ENCODE results near the gene ABCA1.
"Not testable (repeated sequence)": the region's sequence is repeated elsewhere in the genome, so short reads cannot be mapped to it uniquely, and the experiment has no call there.

The ABCA1 gene

GRCh38 chr9:104950838-104951237 is 22.9 kb upstream of the ABCA1 start:
- DNase-seq (ENCODE audit: low spot score) = no peak

DNA sequence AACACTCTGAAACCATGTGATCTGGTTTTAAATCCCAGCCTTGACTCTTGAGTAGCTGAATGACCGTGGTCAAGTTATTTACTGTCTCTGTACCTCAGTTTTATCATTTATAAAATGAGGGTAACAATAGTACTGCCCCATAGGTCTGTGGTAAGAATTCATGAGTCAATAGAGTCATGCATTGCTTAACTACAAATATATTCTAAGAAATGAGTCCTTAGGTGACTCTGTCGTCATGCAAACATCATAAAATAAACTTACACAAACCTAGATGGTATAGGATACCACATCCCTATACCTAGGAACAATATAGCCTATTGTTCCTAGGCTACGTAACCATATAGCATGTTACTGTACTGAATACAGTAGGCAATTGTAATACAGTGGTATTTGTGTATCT is 20.3 kb upstream of the ABCA1 start:
- DNase-seq (ENCODE audit: low spot score) = no peak

DNA sequence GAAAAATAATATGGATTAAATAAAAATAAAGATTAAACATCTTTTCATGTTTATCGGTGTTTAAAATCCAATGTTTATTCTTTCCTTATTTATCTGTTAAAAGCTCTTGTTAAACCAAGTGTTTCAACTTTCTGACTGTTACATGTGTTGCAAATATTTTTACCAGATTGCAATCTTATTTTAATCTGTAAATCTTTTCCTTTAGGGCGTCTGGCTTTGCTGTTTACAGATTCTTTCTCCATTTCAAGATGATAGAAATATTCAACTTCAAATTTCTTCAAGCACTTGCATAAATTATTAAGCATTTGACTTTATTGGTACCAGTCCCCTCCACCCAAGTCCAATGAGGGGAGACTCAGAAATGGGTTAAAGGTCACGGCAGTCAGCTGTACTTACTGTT is 16.9 kb upstream of the ABCA1 start:
- DNase-seq (ENCODE audit: low spot score) = no peak

- no peak for DNase-seq (ENCODE audit: low spot score)
Measured at GRCh38 chr9:104944356-104944755, 16.4 kb upstream of the ABCA1 start.

- peak; percentile 15 for DNase-seq (ENCODE audit: low spot score)
Measured at GRCh38 chr9:104941597-104941996, 13.6 kb upstream of the ABCA1 start.

DNA sequence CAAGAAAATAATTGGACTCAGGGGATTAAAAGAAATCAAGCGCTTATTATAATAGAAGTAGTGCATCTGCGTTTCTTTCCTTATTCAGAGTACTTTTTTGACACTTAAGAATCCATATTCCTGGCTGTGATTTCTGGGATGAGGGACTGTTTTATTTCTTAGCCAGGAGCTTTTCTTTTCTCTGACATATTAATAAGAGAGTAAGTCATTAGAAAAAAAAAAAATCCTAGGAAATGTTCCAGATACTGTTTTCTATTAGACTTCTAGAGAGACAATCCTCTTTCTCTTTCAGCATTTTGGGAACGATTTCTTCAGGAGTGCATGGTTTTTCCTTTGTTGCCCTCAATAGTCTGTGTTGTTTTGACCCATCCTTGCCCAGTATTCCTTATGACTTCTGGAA is 8.3 kb upstream of the ABCA1 start:
- no peak for DNase-seq (ENCODE audit: low spot score)

DNA sequence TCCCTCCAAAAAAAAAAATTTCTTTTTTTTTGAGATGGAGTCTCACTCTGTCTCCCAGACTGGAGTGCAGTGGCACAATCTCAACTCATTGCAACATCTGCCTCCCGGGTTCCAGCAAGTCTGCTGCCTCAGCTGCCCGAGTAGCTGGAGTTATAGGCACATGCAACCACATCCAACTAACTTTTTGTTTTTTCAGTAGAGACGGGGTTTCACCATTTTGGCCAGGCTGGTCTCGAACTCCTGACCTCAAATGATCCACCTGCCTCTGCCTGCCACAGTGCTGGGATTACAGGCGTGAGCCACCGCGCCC is 7.5 kb upstream of the ABCA1 start:
- not testable (repeated sequence) for DNase-seq (ENCODE audit: low spot score)

DNA sequence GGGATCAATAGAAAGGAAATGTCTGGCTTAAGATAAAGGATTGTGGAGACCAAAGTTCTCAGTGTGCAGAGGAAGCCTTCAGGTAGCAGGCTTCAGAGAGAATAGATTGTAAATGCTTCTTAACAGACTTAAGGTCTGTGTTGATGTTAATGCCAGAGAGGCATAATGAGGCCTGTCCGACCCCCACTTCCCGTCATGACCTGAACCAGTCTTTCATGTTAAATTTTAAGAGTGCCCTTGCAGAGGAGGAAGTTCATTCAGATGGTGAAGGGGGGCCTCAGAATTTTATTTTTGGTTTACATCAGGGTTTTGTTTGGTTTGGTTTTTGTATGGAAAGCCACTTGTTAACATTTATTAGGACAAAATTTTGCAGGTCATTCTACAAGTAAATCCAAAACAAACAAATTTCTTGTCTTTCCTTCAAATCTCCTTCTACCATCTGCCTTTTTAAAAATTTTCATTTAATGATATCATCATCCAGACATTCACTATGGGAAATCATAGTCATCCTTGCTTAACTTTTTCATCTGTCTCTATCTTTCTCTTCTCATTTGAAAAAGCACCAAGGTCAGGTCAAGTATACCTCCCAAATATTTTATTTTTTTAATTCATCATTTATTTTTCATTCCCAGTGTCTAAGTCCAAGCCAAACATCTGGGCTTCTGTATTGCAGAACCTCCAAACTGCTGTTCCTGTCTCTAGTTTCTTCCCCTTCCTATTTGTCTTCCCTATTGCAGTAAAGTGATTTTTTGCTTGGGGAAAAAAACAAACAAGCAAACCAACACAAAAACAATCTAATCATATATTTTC is 6.9 kb upstream of the ABCA1 start:
- no peak for DNase-seq (ENCODE audit: low spot score)

- not testable (repeated sequence) for DNase-seq (ENCODE audit: low spot score)
Measured at GRCh38 chr9:104933091-104933490, 5.1 kb upstream of the ABCA1 start.

DNA sequence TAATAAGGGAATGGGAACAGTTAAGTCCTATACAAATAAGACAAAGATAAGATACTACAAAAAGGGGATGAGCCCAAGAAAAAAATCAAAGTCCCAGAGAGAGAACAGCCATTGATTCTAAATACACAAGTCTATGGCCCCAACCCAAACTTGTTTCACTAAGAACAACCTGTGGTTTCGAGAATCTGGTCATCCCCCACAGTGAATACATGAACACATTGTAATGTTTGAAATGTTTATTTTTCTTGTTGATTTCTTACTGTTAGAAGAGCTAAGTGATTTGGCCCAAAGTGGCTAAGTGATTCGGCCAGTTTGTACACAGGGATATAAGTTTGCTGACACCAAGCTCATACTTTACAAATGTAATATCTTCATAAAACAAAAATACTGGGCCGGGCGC is 3.3 kb upstream of the ABCA1 start:
- no peak for DNase-seq (ENCODE audit: low spot score)

- no peak for DNase-seq (ENCODE audit: low spot score)
Measured at GRCh38 chr9:104927216-104927911, 591 bp downstream of the ABCA1 start.

GRCh38 chr9:104923740-104924139 is 4.2 kb downstream of the ABCA1 start:
- DNase-seq (ENCODE audit: low spot score) = no peak

DNA sequence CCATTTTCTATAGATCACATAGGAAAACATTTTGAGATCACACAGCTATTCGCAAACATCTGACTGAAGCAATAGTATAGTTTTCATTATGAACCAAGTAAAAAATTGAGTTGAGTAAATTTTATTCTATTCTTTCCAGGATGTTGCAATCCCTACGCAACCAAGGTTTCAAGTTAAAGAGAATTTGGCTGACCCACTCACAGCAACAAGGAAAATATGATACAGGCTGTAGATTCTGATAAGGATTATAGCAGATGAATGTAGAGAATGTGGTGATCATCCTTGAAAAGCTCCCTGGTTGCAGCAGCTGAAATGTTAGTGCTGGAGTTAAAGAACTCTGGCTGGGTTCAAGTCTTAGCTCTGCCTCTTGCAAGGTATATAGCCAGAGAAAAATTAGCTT is 4.7 kb downstream of the ABCA1 start:
- DNase-seq (ENCODE audit: low spot score) = no peak

DNA sequence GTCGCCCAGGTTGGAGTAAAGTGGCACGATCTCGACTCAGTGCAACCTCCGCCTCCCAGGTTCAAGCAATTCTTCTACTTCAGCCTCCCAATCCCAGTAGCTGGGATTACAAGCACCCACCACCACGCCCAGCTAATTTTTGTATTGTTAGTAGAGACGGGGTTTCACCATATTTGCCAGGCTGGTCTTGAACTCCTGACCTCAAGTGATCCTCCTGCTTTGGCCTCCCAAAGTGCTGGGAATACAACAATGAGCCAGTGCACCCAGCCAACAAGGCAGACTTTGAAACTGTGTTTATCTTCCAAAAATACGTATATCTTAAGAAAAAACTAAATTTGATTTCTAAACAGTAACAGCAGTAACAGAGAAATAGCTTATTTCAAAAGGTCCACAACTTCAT is 5.2 kb downstream of the ABCA1 start:
- not testable (repeated sequence) for DNase-seq (ENCODE audit: low spot score)

DNA sequence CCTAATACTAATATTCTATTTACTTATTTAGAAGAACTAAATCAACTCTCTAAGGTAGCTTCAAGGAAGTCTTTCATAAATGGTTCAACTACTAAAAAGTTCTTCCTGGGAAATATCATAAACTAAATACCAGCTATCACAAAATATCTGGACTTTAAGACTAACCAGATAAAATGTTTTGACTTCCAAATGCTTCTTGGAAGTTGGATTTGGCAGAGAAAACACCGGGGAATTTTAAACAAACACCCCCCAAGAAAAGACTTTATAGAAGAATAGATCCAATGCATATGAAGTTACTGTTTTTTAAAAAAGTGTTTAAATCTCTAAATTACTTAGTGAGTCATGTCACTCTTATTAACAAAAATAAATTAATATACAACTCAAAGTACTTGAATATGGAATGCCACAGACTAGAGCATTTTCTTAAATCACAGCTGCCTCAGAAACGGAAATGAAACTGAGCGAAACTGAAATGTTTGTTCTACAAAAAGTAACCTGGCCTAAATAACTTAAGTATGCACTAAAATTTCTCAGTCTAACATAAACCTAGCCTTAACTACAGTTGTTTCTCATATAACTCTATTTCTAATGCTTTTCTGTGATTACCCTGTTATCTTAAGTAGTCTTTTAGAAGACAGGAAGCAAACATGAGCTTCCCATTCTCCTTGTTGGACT is 6.8 kb downstream of the ABCA1 start:
- DNase-seq (ENCODE audit: low spot score) = no peak

DNA sequence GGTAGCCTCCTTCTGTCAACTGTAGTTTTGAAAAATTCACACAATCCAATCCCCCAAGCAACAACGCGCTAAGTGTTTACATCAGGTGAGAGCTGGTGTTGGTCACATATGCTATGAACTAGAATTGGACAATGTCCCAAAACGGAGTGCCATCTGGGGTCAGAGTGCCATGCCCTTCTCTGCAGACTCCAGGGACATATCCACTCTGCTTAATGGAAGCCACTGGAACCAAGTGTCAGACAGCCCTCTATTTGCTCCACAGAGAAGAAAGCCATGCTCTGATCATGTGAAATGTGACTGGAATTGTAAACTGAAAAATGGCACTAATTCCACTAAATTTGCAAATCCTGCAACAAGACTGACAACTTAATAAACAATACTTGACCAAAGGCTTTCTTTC is 12.2 kb downstream of the ABCA1 start:
- DNase-seq (ENCODE audit: low spot score) = no peak

DNA sequence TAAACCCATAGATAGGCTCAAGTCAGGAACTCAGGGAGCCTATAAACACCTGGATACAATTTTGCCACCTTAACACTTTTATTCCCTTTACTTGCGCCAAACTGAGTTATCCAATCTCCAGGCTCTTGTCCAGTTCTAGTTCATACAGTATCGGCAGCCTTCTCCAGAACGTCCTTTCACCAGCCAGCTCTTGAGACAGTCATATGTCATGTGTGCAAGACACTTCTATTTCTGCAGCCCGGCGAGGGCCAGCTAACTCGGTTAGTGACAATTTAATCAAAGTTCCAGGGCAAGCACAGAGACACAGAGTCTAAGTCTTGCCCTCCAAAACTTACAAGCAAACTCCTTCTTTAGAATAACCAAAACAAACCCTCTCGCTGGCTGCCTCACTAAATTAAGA is 12.9 kb downstream of the ABCA1 start:
- DNase-seq (ENCODE audit: low spot score) = no peak

- DNase-seq (ENCODE audit: low spot score) = no peak
Measured at GRCh38 chr9:104914466-104914865, 13.5 kb downstream of the ABCA1 start.

DNA sequence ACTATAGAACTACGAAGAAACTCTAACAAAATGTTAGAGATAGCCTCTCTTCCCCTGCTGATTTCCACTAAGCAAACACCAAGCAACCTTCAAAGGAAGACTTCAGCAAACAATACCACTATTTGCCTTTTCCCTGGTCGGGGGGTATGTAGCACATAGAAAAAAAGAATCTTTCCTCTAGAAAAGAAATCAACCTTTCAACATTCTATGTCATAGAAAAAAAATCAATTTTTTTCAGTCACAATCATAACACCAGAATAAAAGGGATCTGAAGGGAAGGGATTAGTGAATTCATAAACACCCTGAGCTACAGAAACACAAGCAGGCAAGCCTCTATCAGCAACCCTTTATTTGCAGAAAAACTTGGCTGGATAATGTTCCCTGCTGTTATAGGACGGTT is 15.3 kb downstream of the ABCA1 start:
- DNase-seq (ENCODE audit: low spot score) = no peak

- no peak for DNase-seq (ENCODE audit: low spot score)
Measured at GRCh38 chr9:104911032-104911607, 16.8 kb downstream of the ABCA1 start.

DNA sequence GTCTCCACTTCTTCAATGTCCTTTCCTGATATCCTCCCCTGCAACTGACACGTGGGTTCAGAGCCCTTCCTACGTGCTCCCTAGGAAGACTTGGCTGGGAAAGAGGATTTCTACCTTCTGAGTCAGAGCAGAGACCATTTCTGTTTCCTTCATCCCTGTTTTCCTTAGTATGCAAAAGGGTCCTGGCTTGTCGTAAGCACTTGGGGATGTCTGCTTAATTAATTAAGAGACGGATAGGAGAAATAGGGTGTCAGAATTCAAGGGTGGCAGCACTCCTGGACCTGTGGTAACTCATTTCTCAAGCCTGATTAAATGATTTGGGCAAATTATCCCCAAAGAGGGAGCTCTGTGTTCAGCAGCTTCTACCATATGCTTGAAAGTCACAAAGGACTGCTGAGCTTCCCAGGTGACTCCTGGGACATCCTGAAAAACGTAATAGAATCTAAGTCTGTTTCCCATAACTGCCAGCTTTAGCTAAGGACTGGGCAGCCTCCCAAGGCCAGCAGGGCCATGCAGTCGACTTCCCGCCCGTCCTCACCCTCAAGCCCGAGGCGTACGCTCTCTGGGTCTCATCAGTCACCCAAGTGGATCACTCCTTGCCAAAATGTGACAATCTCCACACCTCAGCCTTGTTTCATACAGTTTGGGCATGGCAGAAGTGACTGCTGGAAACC is 20.5 kb downstream of the ABCA1 start:
- no peak for DNase-seq (ENCODE audit: low spot score)
